AG04450 (cell line): ENCODE measurements around the gene KRTAP19-1. TPM values are rescaled to one million over a fixed set of nuclear protein-coding genes. Genes with fewer than 3 reads are reported as not detected.

ENCODE experiments used
- CTCF ChIA-PET: fragments of 300-600, 350-600 bp; formaldehyde crosslinking; extraction: SDS; loops from one replicate; lab custom pipeline; 2022; ENCODE audit warnings: antibody characterized with exemption, inconsistent platforms; lab: Charles Lee
- POLR2A ChIA-PET: fragments of 350-600 bp; formaldehyde crosslinking; extraction: SDS; loops from one replicate; lab custom pipeline; 2021; ENCODE audit warnings: antibody characterized with exemption, inconsistent platforms; lab: Yijun Ruan, JAX
- DNase-seq: peaks from one replicate; pipeline ENCODE4 v3.0.0-alpha.2; 2011; ENCODE audit warnings: low read depth, low spot score
- H3K27ac ChIP-seq: one replicate; pipeline ENCODE4 v1.5.1; 2012; ENCODE audit warnings: low read depth, low read length, control low read depth
- H3K27me3 ChIP-seq: one replicate; pipeline ENCODE4 v1.6.0; 2012; ENCODE audit warnings: low read length; ENCODE audit not compliant: control insufficient read depth, insufficient read depth
- H3K4me3 ChIP-seq: 2 replicates; pipeline ENCODE4 v1.5.1; 2011; ENCODE audit warnings: mild to moderate bottlenecking, low read depth, low read length, control low read depth
- H3K9me3 ChIP-seq: 2 replicates; pipeline ENCODE4 v1.5.1; 2012; ENCODE audit warnings: low read length; ENCODE audit not compliant: control insufficient read depth, insufficient read depth
- CTCF ChIP-seq: IDR thresholded peaks from 2 replicates; pipeline ENCODE4 v1.5.1; 2011; ENCODE audit warnings: low read depth, low read length, control low read depth, inconsistent platforms
- polyA plus RNA-seq: library from polyadenylated mRNA; depleted of rRNA; stranded (reverse); fragments of >200 nt; gene quantifications from 2 replicates; pipeline ENCODE4 v1.2.3, GENCODE V29; 2011

Gene KRTAP19-1
- polyA plus RNA-seq, 1 experiment, result not detected

- no peak overlapping the region for H3K4me3 ChIP-seq
- ChIA-PET POLR2A (no interaction called here), CTCF (no interaction called here)
- no peak overlapping the region for H3K27ac ChIP-seq
- no peak for TF ChIP-seq CTCF
- peaks cover 4% of the 10 kb centered on the region for H3K9me3 ChIP-seq
- no peak for DNase-seq
- H3K27me3 ChIP-seq, result no peaks in the 10 kb centered on the region
These were observed 908 bp downstream of the KRTAP19-1 start for GRCh38 chr21:30479259-30479658.

GRCh38 chr21:30478004-30478403 lies 2.2 kb downstream of the KRTAP19-1 start:
- TF ChIP-seq CTCF, result no peak
- DNase-seq, result no peak
- peaks cover 4% of the 10 kb centered on the region for H3K9me3 ChIP-seq
- no peaks in the 10 kb centered on the region for H3K27me3 ChIP-seq
- ChIA-PET POLR2A (no interaction called here), CTCF (no interaction called here)
- H3K4me3 ChIP-seq, result no peak overlapping the region
- no peak overlapping the region for H3K27ac ChIP-seq

GRCh38 chr21:30468900-30469714 lies 11.1 kb downstream of the KRTAP19-1 start:
- no peak overlapping the region for H3K4me3 ChIP-seq
- no peak overlapping the region for H3K27ac ChIP-seq
- no peaks in the 10 kb centered on the region for H3K9me3 ChIP-seq
- DNase-seq, result no peak
- CTCF ChIA-PET, result no interaction called here
- no peaks in the 10 kb centered on the region for H3K27me3 ChIP-seq
- POLR2A ChIA-PET, result no interaction called here
- no peak for TF ChIP-seq CTCF

DNA sequence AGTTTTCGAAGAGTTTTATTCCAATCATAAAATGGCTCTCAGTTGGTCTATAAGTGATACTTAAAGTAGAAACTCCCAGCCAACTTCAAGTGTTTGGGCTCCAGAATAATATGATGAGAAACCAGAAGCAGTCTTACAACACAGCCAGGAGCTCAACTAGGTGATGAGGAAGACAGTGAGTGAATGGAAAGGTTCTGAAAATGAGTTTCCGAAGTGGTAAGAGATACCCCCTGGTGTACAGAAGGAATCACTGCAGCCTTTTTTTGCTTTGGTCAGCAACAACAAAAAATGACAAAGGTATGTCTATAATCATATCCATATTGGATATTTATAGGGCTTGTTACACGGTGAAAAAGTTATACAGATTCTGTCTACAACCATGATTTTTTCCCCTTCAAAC lies 16.5 kb downstream of the KRTAP19-1 start:
- no peak overlapping the region for H3K4me3 ChIP-seq
- POLR2A ChIA-PET, result no interaction called here
- DNase-seq, result no peak
- H3K27me3 ChIP-seq, result no peaks in the 10 kb centered on the region
- H3K9me3 ChIP-seq, result peaks cover 4% of the 10 kb centered on the region; the same call in 1 of the 2 replicates
- no peak overlapping the region for H3K27ac ChIP-seq
- CTCF ChIA-PET, result no interaction called here
- no peak for TF ChIP-seq CTCF

- DNase-seq, result no peak
- ChIA-PET CTCF (no interaction called here), POLR2A (no interaction called here)
- no peaks in the 10 kb centered on the region for H3K27me3 ChIP-seq
- H3K4me3 ChIP-seq, result no peak overlapping the region
- no peak for TF ChIP-seq CTCF
- H3K9me3 ChIP-seq, result peaks cover 6% of the 10 kb centered on the region
- H3K27ac ChIP-seq, result no peak overlapping the region
These were observed 31.7 kb downstream of the KRTAP19-1 start for GRCh38 chr21:30448514-30448913.
